Endometrial microvascular endothelial cells (primary cell): Measurements from ENCODE around the gene HTR3D. TPM values are rescaled to one million over a fixed set of nuclear protein-coding genes. Genes with fewer than 3 reads are reported as not detected.
"Not testable (repeated sequence)": the region's sequence is repeated elsewhere in the genome, so short reads cannot be mapped to it uniquely, and the experiment has no call there.

ENCODE experiments used
- in situ Hi-C: cut with HindIII; loops from 2 replicates; pipeline ENCODE4 v1.10.0; 2017; ENCODE audit warnings: low sequenced_read_pairs, low pct_unique_long_range_greater_than_20kb; ENCODE audit errors: inconsistent ontology term
- total RNA-seq: library from RNA; depleted of rRNA; stranded (reverse); fragments of >200 nt; gene quantifications from one replicate; pipeline ENCODE4 v1.2.3, GENCODE V29; 2015; ENCODE audit errors: inconsistent ontology term

Gene HTR3D
- total RNA-seq, 1 donor from 2014 or later: not detected

DNA sequence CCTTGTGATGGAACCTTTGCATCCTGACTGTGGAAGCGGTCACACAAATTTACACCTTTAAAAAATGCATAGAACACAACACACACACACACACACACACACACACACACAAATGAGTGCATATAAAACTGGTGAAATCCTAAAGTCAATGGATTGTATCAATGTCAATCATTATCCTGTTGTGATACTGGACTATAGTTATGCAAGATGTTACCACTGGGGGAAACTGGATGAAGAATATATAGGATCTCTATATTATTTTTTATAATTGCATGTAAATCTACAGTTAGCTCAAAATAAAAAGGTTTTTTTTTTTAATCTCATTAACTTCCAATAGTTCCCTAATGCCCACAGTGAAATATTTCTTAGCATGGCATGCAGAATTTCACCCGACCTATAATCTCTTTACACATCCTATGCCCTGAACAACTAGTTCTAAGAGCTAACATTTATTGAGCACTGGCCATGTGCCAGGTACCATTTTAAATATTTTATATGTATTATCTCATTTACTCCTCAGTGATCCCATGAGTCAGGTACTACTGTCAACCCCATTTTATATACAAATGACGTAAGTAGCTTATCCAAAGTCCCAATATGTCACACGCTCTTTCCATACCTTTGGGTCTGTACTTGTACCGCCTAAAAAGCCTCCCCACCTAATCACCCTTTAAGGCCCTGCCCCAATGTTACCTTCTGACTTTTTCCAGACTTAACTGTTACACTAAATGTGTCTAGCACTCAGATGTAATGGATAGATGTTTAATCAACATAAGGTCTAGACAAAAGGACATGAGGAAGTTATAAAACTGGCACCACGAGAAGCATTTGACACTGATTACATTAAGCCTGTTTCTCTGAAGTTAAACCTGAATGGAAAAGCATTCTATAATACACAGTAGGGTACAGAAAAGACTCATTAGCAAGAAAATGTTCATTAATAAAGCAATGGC, 19.3 kb upstream of the HTR3D start:
- in situ Hi-C loops: no loop called here

DNA sequence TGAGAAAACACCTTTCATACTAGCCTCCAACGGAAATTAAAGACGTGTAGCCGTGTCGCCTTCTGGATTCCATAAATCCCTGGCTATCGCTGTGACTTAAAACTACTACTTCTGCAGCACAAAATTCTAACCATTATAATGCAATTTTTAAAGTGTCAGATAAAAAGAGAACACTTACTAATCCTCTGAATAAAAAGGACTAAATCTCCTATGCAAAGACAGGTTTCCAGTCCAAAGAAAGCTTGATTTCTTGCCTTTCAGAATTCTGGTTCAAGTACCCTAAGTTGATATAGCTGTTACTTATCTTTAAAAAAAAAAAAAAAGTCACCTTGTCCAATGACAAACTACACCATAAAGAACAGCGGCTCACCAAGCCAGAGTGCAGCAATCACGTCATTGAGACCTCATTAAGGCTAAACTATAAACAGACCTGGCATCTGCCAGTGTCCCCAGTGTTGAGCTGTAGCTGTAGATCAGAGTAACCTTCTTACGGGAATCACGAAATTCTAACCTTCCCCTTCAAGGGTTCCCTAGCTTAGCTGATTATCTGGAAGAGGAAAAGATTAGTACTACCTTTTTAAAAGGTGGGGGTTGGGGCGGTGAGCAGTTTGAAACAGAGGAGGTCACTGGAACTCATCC, 16.0 kb upstream of the HTR3D start:
- in situ Hi-C loops: no loop called here

DNA sequence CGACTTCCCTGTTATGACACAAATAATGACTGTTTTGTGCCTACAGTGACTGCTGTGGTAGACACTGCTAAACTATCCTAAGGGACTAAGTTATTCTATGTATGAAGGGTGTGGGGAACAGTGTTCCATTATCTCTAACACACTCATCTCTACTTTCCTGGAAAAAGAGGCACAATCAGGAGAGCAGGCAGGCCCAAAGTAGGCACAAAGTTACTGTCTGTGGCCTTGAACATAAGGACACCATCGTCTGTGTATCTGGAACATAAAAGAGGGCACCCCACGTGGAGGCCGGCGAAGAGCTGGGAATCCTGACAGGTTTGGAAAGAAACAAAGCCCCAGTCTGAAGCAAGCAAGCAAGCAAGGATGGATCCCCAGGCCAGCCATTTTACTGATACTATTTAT, 15.4 kb upstream of the HTR3D start:
- in situ Hi-C loops: no loop called here

DNA sequence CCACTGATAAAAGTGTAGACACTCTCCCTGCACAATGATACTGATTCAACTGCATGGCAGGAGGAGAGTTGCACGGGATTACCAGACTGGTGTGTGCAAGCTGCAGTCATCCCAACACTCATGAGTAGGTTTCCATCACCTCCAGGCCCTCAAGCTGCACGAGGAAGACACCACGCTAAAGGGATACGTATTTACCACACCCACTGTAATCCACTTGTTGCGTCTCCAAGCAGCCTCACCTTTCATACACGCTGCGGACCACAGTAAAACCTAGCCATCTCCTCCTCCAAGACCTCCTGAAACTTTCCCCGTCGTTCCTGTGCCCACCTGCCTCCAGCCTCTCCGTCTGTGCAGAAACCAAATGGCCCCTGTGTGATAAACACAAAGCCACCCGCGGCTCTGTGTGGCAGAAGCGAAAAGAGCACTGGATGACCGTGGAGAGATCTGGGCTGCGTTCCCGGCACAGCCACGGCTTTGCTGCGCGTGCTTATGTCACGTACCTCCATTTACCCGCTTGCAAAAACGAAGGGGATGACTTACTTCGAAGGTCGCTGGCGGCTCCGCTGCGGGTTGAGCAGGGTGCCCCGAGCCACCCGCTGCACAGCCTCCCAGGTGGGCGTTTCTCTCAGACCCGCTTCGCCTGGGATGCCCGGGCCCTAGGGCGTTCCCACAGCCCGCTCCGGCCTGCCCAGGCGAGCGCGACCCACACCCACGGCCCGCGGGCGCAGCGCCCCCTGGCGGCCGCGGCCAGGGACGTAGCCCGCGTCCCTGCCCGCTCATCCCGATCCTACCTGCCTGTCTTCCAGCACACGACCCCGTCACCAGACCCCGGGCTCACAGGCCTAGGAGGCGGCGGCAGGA, 14.5 kb upstream of the HTR3D start:
- in situ Hi-C loops: no loop called here

DNA sequence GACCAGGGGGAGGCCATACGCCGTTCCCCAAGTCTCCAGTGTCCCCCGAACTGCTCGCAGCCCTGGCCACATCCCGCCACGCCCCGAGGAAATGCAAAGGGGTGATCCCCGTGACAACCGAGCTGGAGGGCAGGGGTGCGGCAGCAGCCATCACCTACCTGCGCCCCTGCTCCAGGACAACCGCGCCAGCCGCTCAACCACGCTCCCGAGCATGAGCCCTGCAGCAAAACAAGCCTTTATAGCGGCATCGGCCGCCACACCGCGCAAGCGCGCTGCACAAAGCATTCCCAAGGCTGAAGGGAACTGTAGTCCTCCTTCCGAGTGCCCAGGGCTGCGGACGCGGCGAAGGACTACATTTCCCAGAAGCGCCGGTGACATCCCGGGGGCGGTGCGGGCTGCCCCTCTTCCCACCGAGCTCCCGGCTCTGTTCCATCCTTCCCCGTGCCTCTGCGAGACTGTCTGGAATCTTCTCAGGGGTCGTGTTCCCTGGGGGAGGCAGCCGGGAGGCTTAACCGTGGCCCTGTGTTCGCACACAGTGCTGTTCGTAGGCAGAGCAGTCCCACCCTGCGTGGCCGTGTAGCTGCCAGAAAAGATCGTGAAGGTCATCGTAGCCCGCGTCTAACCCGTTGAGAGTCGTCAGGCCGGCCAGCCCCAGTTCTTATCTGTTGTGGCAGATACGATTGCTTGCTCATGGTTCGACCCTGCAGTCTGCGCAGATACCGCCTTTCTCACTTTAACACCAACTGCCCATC, 13.7 kb upstream of the HTR3D start, which contains the start of gene ABCC5:
TSS of gene ABCC5 (minus strand) at position 213 of the 752 bp plus-strand sequence. CDS start 3,492 bp downstream, outside the sequence.
- in situ Hi-C loops: no loop called here

DNA sequence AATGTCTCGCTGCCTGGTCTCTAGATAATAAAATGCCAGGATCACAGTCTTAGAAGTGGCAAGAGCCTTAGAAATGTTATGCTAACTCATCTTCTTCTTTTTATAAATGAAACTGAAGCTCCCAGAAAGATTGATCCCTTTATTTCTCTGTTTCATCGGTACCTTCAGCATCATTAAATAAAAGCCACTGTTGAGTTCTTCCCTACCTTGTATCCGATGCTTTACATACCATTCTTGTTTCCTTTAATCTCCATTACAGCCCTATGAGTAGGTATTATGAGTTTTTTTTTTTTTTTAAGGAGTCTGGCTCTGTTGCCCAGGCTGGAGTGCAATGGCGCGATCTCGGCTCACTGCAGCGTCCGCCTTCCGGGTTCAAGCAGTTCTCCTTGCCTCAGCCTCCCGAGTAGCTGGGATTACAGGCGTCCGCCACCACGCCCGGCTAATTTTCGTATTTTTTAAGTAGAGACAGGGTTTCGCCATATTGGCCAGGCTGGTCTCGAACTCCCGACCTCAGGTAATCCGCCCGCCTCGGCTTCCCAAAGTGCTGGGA, 13.0 kb upstream of the HTR3D start:
- in situ Hi-C loops: no loop called here

DNA sequence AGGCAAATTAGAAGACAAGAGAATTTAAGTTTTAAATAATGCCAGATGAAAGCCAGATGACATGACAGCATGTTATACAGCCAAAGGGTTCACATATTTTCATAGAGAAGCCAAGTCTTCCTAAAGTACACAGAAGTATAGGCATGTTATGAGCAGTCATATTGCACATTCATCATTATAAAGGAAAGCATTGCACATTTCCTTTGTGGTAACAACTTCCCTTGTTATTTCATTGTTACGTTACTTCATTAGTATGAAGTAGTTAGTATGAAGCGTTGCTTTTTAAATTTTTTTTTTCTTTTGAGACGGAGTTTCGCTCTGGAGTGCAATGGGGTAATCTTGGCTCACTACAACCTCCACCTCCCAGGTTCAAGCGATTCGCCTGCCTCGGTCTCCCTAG, 9.2 kb upstream of the HTR3D start:
- in situ Hi-C loops: no loop called here

DNA sequence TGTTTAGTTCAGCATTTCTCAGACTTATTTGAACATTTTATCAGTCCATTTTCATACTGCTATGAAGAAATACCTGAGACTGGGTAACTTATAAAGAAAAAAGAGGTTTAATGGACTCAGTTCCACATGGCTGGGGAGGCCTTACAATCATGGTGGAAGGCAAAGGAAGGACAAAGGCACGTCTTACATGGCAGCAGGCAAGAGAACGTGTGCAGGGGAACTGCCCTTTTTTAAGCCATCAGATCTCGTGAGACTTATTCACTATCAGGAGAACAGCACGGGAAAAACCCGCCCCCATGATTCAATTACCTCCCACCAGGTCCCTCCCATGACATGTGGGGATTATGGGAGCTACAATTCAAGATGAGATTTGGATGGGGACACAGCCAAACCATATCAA, 6.3 kb upstream of the HTR3D start:
- in situ Hi-C loops: not testable (repeated sequence)

DNA sequence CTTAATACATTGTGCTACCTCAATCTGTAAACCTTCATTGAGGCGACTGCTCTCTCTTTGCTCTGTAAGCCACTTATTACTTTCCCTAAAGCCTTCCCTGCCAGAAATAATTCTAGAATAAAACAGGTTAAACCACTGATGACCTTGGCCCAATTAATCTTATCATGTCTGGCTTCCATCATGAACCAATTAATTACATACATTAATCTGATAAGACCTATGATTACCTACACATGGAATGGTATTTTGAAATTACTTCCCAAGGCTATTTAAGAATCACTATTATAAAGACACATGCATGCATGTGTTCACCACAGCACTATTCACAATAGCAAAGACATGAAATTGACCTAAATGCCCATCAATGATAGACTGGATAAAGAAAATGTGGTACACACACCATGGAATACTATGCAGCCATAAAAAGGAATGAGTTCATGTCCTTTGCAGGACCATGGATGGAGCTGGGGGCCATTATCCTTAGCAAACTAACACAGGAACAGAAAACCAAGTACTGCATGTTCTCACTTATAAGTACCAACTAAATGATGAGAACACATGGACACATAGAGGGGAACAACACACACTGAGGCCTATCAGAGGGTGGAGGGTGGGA, 3.2 kb upstream of the HTR3D start:
- in situ Hi-C loops: not testable (repeated sequence)

DNA sequence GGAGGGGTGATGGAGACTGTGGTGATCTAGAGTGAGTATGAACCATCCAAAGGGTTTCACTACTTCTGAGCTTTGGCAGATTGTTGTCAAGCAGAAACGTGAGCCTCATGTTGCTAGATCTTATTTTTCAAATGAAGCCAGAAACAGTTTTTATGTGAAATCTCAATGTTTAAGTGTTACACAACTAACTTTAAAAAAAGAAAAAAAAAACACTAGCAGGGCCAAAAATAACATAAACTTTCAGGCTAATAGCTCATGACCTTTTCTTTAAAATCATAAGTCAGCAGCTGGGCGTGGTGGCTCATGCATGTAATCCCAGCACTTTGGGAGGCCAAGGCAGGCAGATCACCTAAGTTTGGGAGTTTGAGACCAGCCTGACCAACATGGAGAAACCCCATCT, 2.1 kb upstream of the HTR3D start:
- in situ Hi-C loops: no loop called here

DNA sequence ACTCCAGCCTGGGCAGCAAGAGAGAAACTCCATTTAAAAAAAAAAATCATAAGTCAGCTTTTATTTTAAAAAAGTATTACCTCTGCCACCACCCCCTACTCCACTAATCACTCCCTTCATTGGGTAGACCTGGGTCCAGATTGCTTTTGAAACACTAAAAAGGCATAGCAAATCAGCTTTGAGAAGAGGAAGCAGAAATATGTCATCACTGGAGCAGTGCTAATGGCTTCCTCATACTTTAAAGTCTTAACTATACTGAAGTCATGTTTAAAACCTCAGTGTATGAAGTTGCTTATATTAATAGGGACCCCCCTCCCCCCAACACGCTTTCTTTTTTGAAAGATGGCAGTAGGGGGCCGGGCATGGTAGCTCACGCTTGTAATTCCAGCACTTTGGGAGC, 1.0 kb upstream of the HTR3D start:
- in situ Hi-C loops: no loop called here

DNA sequence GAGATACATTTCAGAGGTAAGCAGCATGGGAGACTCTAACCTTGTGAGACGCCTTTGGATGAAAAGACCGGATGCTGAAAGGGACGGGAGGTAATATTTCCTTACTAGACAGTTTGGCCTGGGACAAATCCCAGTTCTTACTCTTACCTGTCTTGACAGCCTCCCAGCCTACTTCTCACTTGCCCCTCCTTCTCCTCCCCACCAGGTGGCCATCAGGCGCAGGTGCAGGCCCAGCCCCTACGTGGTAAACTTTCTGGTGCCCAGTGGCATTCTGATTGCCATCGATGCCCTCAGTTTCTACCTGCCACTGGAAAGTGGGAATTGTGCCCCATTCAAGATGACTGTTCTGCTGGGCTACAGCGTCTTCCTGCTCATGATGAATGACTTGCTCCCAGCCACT, 6.3 kb downstream of the HTR3D start:
- in situ Hi-C loops: no loop called here

DNA sequence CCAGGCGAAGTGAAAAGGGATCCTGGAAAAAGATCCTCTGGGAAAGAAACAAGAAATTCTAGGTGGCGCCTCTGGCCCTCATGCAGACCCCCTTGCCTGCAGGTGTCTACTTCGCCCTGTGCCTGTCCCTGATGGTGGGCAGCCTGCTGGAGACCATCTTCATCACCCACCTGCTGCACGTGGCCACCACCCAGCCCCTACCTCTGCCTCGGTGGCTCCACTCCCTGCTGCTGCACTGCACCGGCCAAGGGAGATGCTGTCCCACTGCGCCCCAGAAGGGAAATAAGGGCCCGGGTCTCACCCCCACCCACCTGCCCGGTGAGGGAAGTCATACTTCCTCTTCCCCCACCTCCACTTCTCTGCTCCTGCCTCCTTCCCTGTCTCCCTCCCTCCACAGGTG, 6.8 kb downstream of the HTR3D start:
- in situ Hi-C loops: not testable (repeated sequence)

DNA sequence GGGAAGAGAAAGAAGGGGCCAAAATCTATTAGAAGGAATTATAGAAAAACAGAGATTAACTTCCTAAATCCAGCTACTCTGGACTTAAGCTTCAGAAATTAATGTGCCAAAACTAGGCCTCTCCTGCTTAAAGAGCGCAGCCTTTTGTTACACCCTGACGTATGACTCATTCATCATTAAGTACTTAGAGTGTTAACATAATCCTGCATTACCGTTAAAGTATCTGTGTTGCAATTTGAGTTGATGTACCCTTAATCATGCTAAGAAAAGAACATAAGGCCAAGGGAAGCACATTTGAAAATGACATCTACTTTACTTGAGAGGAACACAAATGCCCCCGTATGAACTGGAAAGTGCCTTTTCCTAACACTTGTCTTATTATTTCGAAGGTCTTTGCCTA, 7.9 kb downstream of the HTR3D start:
- in situ Hi-C loops: no loop called here

DNA sequence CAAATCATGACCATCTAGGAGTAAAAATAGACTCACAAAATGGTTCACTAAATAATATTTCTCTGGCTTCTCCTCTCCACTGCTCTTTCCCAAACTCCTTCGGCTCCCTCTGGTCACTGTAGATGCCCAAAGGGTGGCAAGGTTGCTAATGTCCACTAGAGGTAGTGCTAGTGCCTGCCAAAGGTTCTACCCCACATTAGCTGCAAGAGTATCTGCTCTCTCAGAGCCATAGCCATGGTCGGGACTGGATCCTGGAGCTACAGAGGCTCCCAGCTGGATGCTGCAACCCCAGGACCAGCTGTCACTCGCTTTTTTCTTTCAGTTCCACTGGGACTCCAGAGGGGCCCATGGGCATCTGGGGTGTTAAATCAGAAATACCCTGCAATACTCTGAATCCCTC, 8.5 kb downstream of the HTR3D start:
- in situ Hi-C loops: no loop called here

DNA sequence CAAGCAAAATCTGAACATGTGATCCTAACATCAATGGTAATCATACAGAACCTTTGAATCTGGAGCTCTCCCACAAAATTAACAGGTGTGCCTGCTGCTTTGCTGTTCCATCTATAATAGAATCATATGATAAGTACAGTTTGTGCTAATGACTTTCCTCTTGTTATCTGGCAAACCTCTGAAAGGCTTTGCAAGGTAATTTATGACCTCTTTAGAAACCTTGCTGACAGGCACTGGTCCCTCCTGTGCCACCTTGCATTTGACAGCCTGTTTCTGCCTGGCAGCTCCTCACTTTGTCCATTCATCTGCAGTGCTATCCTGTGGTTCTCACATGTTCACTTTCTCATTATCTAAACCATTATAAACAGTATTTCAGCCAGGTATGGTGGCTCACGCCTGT, 11.1 kb downstream of the HTR3D start:
- in situ Hi-C loops: no loop called here

DNA sequence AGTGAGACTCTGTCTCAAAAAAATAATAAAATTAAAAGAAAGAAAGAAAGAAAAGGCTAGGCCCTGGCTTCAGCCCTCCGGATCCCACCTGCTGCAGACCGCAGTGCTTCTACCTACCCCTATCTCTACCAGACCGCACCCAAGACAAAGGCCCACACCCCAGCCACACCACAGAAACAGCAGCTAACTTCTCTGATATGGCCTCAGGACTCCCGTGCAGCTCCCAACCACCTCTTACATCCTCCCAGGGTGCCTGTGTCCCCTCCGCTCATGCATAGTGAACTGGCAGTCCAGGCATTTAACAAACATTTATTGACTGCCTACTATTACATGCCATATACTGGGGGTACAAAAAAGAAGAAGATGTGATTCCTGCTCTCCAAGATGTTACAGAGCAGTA, 14.5 kb downstream of the HTR3D start:
- in situ Hi-C loops: no loop called here

DNA sequence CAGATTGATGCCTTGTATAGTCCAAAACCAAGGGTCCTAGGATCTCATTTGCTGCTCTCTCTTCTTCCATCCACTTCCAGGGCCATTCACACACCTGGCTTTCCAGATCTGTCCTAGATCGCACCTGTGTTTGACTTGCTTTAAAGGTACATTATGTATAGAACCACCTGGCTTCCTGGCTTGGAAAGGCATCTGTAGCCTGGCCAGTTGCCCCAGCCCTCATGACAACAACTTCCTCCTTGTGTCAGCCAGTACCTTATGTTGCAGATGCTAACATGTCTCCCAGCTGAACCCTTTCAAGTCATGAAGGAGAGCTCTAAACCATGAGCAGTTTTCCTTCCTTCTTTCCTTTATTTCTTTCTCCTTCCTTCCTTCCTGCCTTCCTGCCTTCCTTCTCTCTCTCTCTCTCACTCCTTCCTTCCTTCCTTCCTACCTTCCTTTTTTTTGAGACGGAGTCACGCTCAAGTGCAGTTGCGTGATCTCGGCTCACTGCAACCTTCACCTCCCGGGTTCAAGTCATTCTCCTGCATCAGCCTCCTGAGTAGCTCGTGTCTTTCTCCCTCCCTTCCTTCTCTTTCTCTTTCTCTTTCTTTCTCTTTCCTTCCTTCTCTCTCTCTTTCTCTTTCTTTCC, 18.8 kb downstream of the HTR3D start:
- in situ Hi-C loops: no loop called here
